Esophagus mucosa (tissue), 1 donor: ENCODE measurements around the gene CYLD. TPM values are rescaled to one million over a fixed set of nuclear protein-coding genes. Genes with fewer than 3 reads are reported as not detected.

Source experiments
- ATAC-seq: fragments of 200-7000 bp; cut with Tn5 transposase; one replicate; pipeline ENCODE4 v1.9.1; 2020
- total RNA-seq: library from RNA; stranded (reverse); gene quantifications from one replicate; pipeline ENCODE4 v1.2.4, GENCODE V29; 2023
- donor health status: DM: yes; HTN: yes; CAD: no.

CYLD gene
- total RNA-seq, 1 donor from 2014 or later: 26.7 TPM

DNA sequence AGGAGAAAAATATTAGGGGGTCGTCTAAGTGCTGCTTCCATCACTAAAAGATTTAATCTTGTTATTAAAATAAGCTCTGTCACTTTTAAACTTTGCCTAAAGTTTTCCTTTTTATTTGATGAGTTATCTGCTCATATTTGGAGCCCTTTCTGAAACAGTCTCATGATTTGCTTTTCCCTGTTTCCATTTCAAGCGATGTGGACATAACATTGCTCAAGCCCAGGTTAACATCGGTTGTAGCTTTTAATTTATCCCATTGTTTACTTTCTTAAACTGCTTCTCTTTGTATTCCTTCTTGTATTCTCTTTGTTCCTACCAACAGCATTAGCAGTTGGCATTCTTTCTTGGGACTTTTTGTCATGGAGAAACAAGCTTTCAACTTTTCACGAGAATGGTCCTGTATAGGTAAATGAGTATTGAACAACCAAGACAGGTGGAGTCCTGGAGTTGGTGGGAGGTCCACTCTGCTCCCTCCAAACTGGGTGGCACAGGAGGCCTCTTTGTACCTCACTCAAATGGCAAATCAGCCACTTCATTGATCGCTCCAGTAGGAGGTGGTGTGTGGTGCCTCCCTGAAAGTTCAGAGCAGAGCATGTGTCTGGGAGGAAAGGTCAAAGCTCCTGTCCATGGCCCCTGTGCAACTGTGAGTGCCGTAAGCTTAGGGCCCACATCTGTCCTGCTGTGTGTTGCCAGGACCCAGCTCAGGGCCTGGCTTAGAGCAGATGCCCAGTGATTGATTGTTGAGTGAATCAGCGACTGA is 107.0 kb downstream of the CYLD start:
- no peak for ATAC-seq

Other genes starting within 250 kb of the CYLD start
- 1.9 TPM for gene NKD1, start 193.7 kb upstream of the CYLD start, total RNA-seq
- gene SNX20, start 60.8 kb upstream of the CYLD start, total RNA-seq: 0.76 TPM
- 15.4 TPM for gene NOD2, start 48.5 kb upstream of the CYLD start, total RNA-seq